Spinal cord (tissue), 10 donors: ENCODE data around the gene CCDC174. TPM values are rescaled to one million over a fixed set of nuclear protein-coding genes. Genes with fewer than 3 reads are reported as not detected.
"Not testable (repeated sequence)": the region's sequence is repeated elsewhere in the genome, so short reads cannot be mapped to it uniquely, and the experiment has no call there.

Source experiments
- DNase-seq, 6 donors: peaks; one replicate each; pipeline versions ENCODE4 v3.0.0 to v3.0.0-alpha.2; 2013 to 2015; ENCODE audit warnings: low spot score in 6 of 6, low read depth in 4 of 6
- H3K27ac ChIP-seq: one replicate; pipeline ENCODE4 v1.5.1; 2013; ENCODE audit warnings: low read depth, low read length, control low read depth
- H3K27me3 ChIP-seq: one replicate; pipeline ENCODE4 v1.6.1; 2013; ENCODE audit warnings: low read length; ENCODE audit not compliant: control insufficient read depth, insufficient read depth
- H3K36me3 ChIP-seq: one replicate; pipeline ENCODE4 v1.6.1; 2013; ENCODE audit warnings: low read length; ENCODE audit not compliant: control insufficient read depth, insufficient read depth
- H3K4me1 ChIP-seq: one replicate; pipeline ENCODE4 v1.6.1; 2013; ENCODE audit warnings: low read length; ENCODE audit not compliant: control insufficient read depth, insufficient read depth
- H3K4me3 ChIP-seq: one replicate; pipeline ENCODE4 v1.5.1; 2013; ENCODE audit warnings: low read depth, low read length, control low read depth
- H3K9me3 ChIP-seq: one replicate; pipeline ENCODE4 v1.6.1; 2013; ENCODE audit warnings: low read length; ENCODE audit not compliant: control insufficient read depth, insufficient read depth
- WGBS: methylation state at CpG from one replicate; pipeline ENCODE4 v1.1.5; 2013; ENCODE audit warnings: missing lambda C conversion rate; ENCODE audit not compliant: insufficient coverage; 5-methylcytosine and 5-hydroxymethylcytosine counted together
- long read RNA-seq, 4 donors: transcript quantifications; one replicate each; lab custom pipeline, GENCODE V29; 2026
- polyA plus RNA-seq, 2 donors: library from polyadenylated mRNA; unstranded; fragments of 120-200 nt; gene quantifications; one replicate each; pipeline ENCODE4 v1.2.1, GENCODE V29; 2013; ENCODE audit not compliant: insufficient read length in 2 of 2
- total RNA-seq, 2 donors: library from RNA; depleted of rRNA in 1 of 2; stranded (reverse); fragments of 120-200 nt in 1 of 2; fragments of >200 nt in 1 of 2; gene quantifications; one replicate each; pipeline versions ENCODE4 v1.2.3 to v1.2.4, GENCODE V29; 2013 to 2014
- donor health status: healthy.

Gene CCDC174
- 10 to 100 TPM; 13.2 to 31.8 TPM for total RNA-seq
- polyA plus RNA-seq: 10 to 100 TPM; 16.8 to 21.9 TPM
- long read RNA-seq, donor 1, partial matches to known transcripts: 0 of 1 reads
- long read RNA-seq, donor 1, other reads (novel, unspliced or antisense): 0 of 1 reads
- long read RNA-seq, donor 2, partial matches to known transcripts: 0 of 1 reads
- long read RNA-seq, donor 2, other reads (novel, unspliced or antisense): 0 of 1 reads
- long read RNA-seq, donor 3, partial matches to known transcripts: 0 of 1 reads
- long read RNA-seq, donor 3, other reads (novel, unspliced or antisense): 0 of 1 reads
- long read RNA-seq, donor 4, partial matches to known transcripts: 0 of 8 reads
- long read RNA-seq, donor 4, other reads (novel, unspliced or antisense): 0 of 8 reads

GRCh38 chr3:14651440-14652251 lies at the start of gene CCDC174:
Gene CCDC174, plus strand, starts transcription at chr3:14651762. Its CDS starts 75 bp downstream, at chr3:14651837.
- WGBS: under 1% methylated on average over 45 of the region's 47 CpGs
- peak; percentile 99 to 100 (median 100) for DNase-seq
- H3K27ac ChIP-seq: peak within 1 kb of the TSS; percentile 88

GRCh38 chr3:14602006-14602803 lies 49.4 kb upstream of the CCDC174 start:
- Histone ChIP-seq H3K36me3 (no peaks in the 10 kb centered on the region), H3K4me3 (peak overlapping the region; percentile 17), H3K27ac (no peak overlapping the region), H3K27me3 (peaks cover 12% of the 10 kb centered on the region), H3K4me1 (peaks cover 26% of the 10 kb centered on the region), H3K9me3 (no peaks in the 10 kb centered on the region)
- DNase-seq: peak in 1 of 6 donors; percentile 64
- WGBS: under 1% methylated on average over 66 of the region's 66 CpGs

More at GRCh38 chr3:14651440-14652251, at the start of gene CCDC174:
- peak within 1 kb of the TSS; percentile 94 for H3K4me3 ChIP-seq
- no peaks in the 10 kb centered on the region for H3K9me3 ChIP-seq
- peaks cover 4% of the 10 kb centered on the region for H3K36me3 ChIP-seq
- H3K27me3 ChIP-seq: no peaks in the 10 kb centered on the region
- peaks cover 16% of the 10 kb centered on the region for H3K4me1 ChIP-seq

- Histone ChIP-seq H3K27ac (no peak overlapping the region), H3K4me3 (no peak overlapping the region), H3K27me3 (peaks cover 12% of the 10 kb centered on the region), H3K36me3 (no peaks in the 10 kb centered on the region), H3K9me3 (no peaks in the 10 kb centered on the region), H3K4me1 (peaks cover 25% of the 10 kb centered on the region)
- DNase-seq: peak in 2 of 6 donors; percentile 35 to 42
- 3% methylated on average over 78 of the region's 85 CpGs for WGBS
These were observed 48.5 kb upstream of the CCDC174 start for GRCh38 chr3:14602804-14603644.

- peaks cover 16% of the 10 kb centered on the region for H3K4me1 ChIP-seq
- WGBS: 66% methylated on average over 3 of the region's 5 CpGs
- no peak overlapping the region for H3K27ac ChIP-seq
- peaks cover 12% of the 10 kb centered on the region for H3K27me3 ChIP-seq
- no peak overlapping the region for H3K4me3 ChIP-seq
- H3K36me3 ChIP-seq: no peaks in the 10 kb centered on the region
- peak in 1 of 6 donors; percentile 66 for DNase-seq
- H3K9me3 ChIP-seq: no peaks in the 10 kb centered on the region
These were observed 46.5 kb upstream of the CCDC174 start for GRCh38 chr3:14605067-14605466.

- H3K9me3 ChIP-seq: no peaks in the 10 kb centered on the region
- H3K36me3 ChIP-seq: no peaks in the 10 kb centered on the region
- no peak overlapping the region for H3K27ac ChIP-seq
- H3K4me1 ChIP-seq: peaks cover 12% of the 10 kb centered on the region
- DNase-seq: no peak
- H3K27me3 ChIP-seq: peaks cover 12% of the 10 kb centered on the region
- 54% methylated on average over 4 of the region's 8 CpGs for WGBS
- no peak overlapping the region for H3K4me3 ChIP-seq
These were observed 45.8 kb upstream of the CCDC174 start for GRCh38 chr3:14605744-14606143.

GRCh38 chr3:14606669-14607339 lies 44.8 kb upstream of the CCDC174 start:
- peaks cover 3% of the 10 kb centered on the region for H3K27me3 ChIP-seq
- peak in 1 of 6 donors; percentile 36 for DNase-seq
- WGBS: 66% methylated on average over 5 of the region's 7 CpGs
- no peak overlapping the region for H3K27ac ChIP-seq
- no peaks in the 10 kb centered on the region for H3K9me3 ChIP-seq
- H3K4me3 ChIP-seq: no peak overlapping the region
- peaks cover 2% of the 10 kb centered on the region for H3K4me1 ChIP-seq
- H3K36me3 ChIP-seq: no peaks in the 10 kb centered on the region

GRCh38 chr3:14608298-14608697 lies 43.3 kb upstream of the CCDC174 start:
- DNase-seq: no peak
- no peaks in the 10 kb centered on the region for H3K36me3 ChIP-seq
- H3K4me1 ChIP-seq: no peaks in the 10 kb centered on the region
- no peak overlapping the region for H3K27ac ChIP-seq
- WGBS: 92% methylated on average over 2 of the region's 3 CpGs
- no peak overlapping the region for H3K4me3 ChIP-seq
- H3K9me3 ChIP-seq: no peaks in the 10 kb centered on the region
- H3K27me3 ChIP-seq: no peaks in the 10 kb centered on the region

GRCh38 chr3:14609058-14609457 lies 42.5 kb upstream of the CCDC174 start:
- not testable (repeated sequence) for DNase-seq, H3K4me3 ChIP-seq, H3K9me3 ChIP-seq, H3K27me3 ChIP-seq, H3K4me1 ChIP-seq, H3K27ac ChIP-seq, H3K36me3 ChIP-seq
- 92% methylated on average over 3 of the region's 3 CpGs for WGBS
